Amniotic epithelial cell (primary cell): ENCODE measurements around the gene PIM1.
"Not testable (repeated sequence)": the region's sequence is repeated elsewhere in the genome, so short reads cannot be mapped to it uniquely, and the experiment has no call there.

ENCODE experiments used
- DNase-seq: peaks from one replicate; pipeline ENCODE4 v3.0.0-alpha.2; 2010; ENCODE audit warnings: low read depth

Gene PIM1

DNA sequence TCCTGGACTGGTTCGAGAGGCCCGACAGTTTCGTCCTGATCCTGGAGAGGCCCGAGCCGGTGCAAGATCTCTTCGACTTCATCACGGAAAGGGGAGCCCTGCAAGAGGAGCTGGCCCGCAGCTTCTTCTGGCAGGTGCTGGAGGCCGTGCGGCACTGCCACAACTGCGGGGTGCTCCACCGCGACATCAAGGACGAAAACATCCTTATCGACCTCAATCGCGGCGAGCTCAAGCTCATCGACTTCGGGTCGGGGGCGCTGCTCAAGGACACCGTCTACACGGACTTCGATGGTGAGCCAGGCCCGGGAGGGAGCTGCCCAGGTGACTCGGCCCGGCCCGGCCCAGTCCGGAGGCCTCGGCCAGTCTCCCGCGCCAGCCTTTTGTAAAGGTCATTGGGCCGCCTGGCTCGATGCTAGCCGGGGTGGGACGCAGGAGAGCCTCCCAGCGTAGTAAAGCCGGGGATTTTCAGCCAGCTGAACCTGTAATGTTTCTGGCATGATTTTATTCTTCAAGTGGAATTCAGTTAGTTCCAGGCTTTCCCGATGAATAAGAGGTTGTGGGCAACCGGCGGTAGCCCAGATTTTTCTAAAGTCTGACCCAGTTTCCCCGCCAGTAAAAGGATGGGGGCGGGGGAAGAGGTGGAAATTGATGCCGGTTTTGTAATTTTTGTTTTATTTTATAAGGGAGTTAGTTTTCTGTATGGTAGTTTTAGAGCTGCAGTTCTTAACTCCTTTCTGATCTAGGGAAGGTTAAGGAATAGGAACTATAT, 1.4 kb downstream of the PIM1 start:
- DNase-seq = peak; percentile 68

DNA sequence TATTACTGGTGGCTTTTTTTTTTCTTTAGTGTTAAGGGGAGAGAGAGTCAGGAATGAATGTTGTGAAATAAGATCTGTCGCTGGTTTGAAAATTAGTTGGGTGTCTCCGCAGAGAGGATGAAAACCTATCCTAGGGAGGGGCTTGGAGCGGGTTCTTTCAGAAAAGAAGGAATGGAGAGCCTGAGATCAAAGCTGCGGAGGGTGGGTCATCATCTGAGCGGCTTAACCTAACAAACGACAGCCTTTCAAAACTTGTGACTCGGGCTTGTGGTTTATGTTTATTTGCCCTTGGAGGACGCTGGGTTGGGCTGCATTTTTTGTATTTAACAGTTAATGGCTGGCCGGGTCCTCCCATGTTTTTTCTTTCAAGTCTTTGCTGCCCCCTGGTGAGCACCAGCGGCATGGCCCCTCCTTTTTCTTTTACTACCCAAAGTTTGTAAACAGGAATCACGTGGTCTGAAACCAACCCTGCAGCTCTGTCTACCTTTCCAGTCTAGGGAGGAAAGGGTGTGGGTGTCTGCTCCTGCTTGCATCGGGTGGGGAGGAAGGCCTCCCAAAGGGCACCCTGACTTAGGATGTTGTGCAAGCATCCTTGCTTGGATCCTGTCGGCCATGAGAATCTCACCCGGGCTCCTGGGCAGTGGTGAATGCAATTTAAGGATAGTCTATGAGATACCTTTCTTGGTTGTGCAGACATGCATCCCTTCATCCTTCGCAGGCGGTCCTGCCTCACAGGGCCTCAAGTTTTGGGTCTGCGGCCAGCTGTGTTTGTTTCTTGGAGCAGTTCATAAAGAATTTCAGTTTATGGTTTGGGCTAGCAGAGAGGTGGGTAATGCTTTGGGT, 2.2 kb downstream of the PIM1 start:
- peak; percentile 92 for DNase-seq

DNA sequence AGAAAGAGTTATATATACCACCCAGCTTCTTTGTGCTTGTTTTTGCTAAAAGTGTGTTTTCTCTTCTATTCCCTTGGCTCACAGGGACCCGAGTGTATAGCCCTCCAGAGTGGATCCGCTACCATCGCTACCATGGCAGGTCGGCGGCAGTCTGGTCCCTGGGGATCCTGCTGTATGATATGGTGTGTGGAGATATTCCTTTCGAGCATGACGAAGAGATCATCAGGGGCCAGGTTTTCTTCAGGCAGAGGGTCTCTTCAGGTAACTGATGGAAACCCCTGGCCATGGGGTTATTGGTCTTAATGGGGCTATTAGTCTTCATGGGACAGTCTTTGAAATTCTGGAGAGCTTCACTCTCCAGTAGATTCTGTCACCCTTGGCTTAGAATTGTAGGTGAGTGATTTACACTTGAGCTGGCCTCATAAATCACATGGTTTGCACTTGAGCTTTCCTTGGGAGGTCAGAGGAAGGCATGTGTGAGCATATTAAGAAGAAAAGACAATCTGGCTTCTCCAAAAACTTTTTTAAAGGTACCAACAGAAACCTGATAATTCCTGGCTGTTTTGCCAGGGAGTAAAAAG, 3.0 kb downstream of the PIM1 start:
- DNase-seq = no peak

DNA sequence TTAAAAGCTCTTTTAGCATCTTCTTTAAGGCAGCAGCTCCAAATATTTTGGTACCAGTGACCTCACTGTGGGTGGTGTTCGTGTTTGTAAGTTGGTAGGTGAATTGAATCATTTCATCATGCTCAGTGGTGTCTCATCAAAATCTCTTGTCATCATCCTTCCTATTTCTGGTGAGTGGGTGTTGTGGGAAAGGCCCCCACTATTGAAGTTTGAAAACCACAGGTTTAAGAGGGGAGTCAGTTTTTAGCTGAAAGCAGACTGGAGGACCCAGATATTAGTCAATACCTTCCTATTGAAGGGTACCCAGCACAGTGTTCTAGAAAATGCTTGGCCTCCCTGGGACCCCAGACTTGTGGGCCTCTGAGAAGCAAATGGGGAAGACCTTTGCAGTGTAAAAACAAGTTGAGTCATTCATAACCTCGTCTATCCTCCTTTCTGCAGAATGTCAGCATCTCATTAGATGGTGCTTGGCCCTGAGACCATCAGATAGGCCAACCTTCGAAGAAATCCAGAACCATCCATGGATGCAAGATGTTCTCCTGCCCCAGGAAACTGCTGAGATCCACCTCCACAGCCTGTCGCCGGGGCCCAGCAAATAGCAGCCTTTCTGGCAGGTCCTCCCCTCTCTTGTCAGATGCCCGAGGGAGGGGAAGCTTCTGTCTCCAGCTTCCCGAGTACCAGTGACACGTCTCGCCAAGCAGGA, 3.7 kb downstream of the PIM1 start:
- DNase-seq = peak; percentile 33

DNA sequence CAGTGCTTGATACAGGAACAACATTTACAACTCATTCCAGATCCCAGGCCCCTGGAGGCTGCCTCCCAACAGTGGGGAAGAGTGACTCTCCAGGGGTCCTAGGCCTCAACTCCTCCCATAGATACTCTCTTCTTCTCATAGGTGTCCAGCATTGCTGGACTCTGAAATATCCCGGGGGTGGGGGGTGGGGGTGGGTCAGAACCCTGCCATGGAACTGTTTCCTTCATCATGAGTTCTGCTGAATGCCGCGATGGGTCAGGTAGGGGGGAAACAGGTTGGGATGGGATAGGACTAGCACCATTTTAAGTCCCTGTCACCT, 4.2 kb downstream of the PIM1 start:
- no peak for DNase-seq

DNA sequence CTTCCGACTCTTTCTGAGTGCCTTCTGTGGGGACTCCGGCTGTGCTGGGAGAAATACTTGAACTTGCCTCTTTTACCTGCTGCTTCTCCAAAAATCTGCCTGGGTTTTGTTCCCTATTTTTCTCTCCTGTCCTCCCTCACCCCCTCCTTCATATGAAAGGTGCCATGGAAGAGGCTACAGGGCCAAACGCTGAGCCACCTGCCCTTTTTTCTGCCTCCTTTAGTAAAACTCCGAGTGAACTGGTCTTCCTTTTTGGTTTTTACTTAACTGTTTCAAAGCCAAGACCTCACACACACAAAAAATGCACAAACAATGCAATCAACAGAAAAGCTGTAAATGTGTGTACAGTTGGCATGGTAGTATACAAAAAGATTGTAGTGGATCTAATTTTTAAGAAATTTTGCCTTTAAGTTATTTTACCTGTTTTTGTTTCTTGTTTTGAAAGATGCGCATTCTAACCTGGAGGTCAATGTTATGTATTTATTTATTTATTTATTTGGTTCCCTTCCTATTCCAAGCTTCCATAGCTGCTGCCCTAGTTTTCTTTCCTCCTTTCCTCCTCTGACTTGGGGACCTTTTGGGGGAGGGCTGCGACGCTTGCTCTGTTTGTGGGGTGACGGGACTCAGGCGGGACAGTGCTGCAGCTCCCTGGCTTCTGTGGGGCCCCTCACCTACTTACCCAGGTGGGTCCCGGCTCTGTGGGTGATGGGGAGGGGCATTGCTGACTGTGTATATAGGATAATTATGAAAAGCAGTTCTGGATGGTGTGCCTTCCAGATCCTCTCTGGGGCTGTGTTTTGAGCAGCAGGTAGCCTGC, 4.8 kb downstream of the PIM1 start:
- DNase-seq = no peak

DNA sequence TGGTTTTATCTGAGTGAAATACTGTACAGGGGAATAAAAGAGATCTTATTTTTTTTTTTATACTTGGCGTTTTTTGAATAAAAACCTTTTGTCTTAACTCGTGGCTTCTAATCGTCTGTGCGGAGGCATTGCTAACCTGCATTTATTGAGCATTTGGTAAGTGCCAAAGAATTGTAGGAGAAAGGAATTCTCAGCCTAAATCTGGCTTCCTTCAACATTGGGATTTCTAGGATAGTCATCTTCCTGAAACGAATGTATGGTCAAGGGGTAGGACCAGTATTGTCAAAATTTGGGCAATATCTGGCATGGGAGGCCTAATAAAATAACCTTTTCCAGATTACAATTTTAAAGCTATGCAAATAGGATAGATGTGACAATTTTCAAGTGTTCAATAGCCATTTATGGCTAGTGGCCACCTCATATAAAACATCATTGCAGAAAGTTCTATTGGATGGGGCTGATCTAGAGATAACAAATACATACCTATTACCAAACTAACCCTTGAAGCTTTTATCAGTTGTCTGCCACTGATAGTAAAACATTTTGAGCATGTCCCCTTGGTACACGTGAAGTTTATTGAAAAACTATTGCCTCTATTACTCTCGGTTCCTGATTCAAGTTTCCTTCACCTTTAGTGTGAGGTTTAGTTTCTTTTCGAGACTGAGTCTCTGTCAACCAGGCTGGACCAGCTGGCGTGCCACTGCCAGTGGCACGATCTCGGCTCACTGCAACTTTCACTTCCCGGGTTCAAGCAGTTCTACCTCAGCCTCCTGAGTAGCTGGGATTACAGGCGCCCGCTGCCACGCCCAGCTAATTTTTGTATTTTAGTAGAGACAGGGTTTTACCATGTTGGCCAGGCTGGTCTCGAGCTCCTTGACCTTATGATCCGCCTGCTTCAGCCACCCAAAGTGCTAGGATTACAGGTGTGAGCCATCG, 5.6 kb downstream of the PIM1 start:
- DNase-seq = no peak

DNA sequence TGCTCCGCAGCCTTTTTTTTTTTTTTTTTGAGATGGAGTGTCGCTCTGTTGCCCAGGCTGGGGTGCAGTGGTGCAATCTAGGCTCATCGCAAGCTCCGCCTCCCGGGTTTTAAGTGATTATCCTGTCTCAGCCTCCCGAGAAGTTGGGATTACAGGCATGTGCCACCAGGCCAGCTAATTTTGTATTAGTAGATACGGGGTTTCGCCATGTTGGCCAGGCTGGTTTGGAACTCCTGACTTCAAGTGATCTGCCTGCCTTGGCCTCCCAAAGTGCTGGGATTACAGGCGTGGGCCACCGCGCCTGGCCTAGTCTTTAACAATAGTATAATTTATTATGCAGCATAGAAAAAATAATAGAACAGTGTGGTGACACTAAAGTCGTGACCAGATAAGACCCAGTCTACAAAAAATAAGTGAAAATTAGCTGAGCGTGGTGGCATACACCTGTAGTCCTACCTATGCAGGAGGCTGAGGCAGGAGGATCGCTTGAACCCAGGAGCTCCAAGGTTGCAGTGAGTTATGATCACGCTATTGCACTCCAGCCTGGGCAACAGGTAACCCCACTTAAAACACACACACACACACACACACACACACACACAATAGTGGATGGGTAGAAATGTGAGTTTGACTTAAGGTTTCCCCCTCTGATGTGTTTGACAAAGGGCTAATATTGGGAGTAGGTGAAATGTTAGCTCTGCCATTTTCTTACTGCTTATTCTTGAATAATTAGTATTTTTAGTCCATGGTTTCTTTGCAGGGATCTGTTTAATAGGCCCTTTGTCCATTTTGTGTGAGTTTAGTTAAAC, 6.5 kb downstream of the PIM1 start:
- no peak for DNase-seq

- DNase-seq = no peak
Observed at GRCh38 chr6:37177077-37177934, 7.4 kb downstream of the PIM1 start.

- DNase-seq = no peak
Observed at GRCh38 chr6:37177935-37178517, 8.1 kb downstream of the PIM1 start.

GRCh38 chr6:37180075-37180474, 10.1 kb downstream of the PIM1 start:
- DNase-seq = no peak

- not testable (repeated sequence) for DNase-seq
Observed at GRCh38 chr6:37180610-37181009, 10.7 kb downstream of the PIM1 start.

GRCh38 chr6:37182736-37183590, 13.0 kb downstream of the PIM1 start:
- no peak for DNase-seq

- DNase-seq = not testable (repeated sequence)
Observed at GRCh38 chr6:37185949-37186720, 16.2 kb downstream of the PIM1 start.

DNA sequence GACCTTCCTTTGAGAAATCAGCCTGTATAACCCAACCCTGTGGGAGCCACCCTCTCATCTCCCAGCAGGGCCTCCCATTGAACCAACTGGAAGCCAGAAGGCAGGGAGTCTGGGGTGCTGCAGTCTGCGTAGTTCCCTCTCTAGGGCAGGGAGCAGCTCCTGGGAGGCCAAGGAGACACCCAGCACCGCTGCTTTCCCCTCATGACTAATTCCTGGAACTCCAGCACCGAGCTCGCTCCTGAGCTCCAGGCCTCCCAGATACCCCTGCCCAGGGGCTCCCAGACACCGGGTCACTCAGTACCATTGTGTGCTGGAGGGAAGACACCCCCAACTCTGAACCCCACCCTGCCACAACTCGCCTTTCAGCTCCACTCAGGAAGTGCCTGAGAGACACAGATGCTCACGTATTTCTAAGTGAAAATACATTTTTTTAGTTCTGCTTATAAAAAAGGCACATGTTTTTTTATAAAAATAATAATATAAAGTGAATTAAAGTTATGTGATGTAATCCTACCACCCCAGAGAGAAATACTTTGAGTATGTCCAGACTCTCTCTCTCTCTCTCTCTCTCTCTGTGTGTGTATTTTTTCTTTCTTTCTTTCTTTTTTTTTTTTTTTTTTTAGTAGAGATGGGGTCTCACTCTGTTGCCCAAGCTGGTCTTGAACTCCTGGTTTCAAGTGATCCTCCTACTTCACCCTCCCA, 17.5 kb downstream of the PIM1 start:
- peak; percentile 21 for DNase-seq

- DNase-seq = peak; percentile 30
Observed at GRCh38 chr6:37188962-37189510, 19.1 kb downstream of the PIM1 start.
